HUES48 (cell line): Measurements from ENCODE around the gene EIF2S1.

Experiments
- H3K27ac ChIP-seq: one replicate; pipeline ENCODE4 v1.7.0; 2013; ENCODE audit warnings: low read depth, low read length, inconsistent platforms
- H3K27me3 ChIP-seq: 2 replicates; pipeline ENCODE4 v1.6.1; 2013; ENCODE audit warnings: mild to moderate bottlenecking, low read length; ENCODE audit not compliant: control insufficient read depth, insufficient read depth
- H3K36me3 ChIP-seq: 2 replicates; pipeline ENCODE4 v1.6.1; 2013; ENCODE audit warnings: low read length; ENCODE audit not compliant: control insufficient read depth, insufficient read depth
- H3K4me1 ChIP-seq: 2 replicates; pipeline ENCODE4 v1.6.1; 2013; ENCODE audit warnings: mild to moderate bottlenecking, low read length; ENCODE audit not compliant: control insufficient read depth, insufficient read depth
- H3K4me3 ChIP-seq: 2 replicates; pipeline ENCODE4 v1.5.1; 2013; ENCODE audit warnings: mild to moderate bottlenecking, low read depth, low read length
- H3K9ac ChIP-seq: 2 replicates; pipeline ENCODE4 v1.6.1; 2013; ENCODE audit warnings: mild to moderate bottlenecking, low read depth, low read length, moderate library complexity
- H3K9me3 ChIP-seq: 2 replicates; pipeline ENCODE4 v1.6.1; 2013; ENCODE audit warnings: low read length; ENCODE audit not compliant: control insufficient read depth, insufficient read depth

Gene EIF2S1

GRCh38 chr14:67373347-67373746 is 13.2 kb downstream of the EIF2S1 start:
- Histone ChIP-seq H3K36me3 (peaks cover 96% of the 10 kb centered on the region), H3K9ac (no peak overlapping the region), H3K9me3 (no peaks in the 10 kb centered on the region), H3K27ac (no peak overlapping the region), H3K27me3 (no peaks in the 10 kb centered on the region), H3K4me3 (no peak overlapping the region), H3K4me1 (no peaks in the 10 kb centered on the region)

- no peak overlapping the region for H3K9ac ChIP-seq
- no peak overlapping the region for H3K27ac ChIP-seq
- H3K27me3 ChIP-seq = no peaks in the 10 kb centered on the region
- no peaks in the 10 kb centered on the region for H3K9me3 ChIP-seq
- no peaks in the 10 kb centered on the region for H3K4me1 ChIP-seq
- peaks cover 97% of the 10 kb centered on the region for H3K36me3 ChIP-seq
- no peak overlapping the region for H3K4me3 ChIP-seq
These were observed 17.8 kb downstream of the EIF2S1 start for GRCh38 chr14:67377916-67378315.

- H3K9ac ChIP-seq = no peak overlapping the region
- peaks cover 71% of the 10 kb centered on the region for H3K36me3 ChIP-seq
- no peaks in the 10 kb centered on the region for H3K4me1 ChIP-seq
- H3K4me3 ChIP-seq = no peak overlapping the region
- no peaks in the 10 kb centered on the region for H3K9me3 ChIP-seq
- no peak overlapping the region for H3K27ac ChIP-seq
- H3K27me3 ChIP-seq = no peaks in the 10 kb centered on the region
These were observed 25.0 kb downstream of the EIF2S1 start for GRCh38 chr14:67385120-67385519.

- Histone ChIP-seq H3K27ac (no peak overlapping the region), H3K4me3 (no peak overlapping the region), H3K4me1 (no peaks in the 10 kb centered on the region), H3K36me3 (peaks cover 66% of the 10 kb centered on the region), H3K9ac (no peak overlapping the region), H3K27me3 (no peaks in the 10 kb centered on the region), H3K9me3 (no peaks in the 10 kb centered on the region)
These were observed 25.5 kb downstream of the EIF2S1 start for GRCh38 chr14:67385618-67386017.

- no peak overlapping the region for H3K27ac ChIP-seq
- no peak overlapping the region for H3K9ac ChIP-seq
- H3K36me3 ChIP-seq = peaks cover 50% of the 10 kb centered on the region
- no peaks in the 10 kb centered on the region for H3K27me3 ChIP-seq
- H3K9me3 ChIP-seq = no peaks in the 10 kb centered on the region
- H3K4me1 ChIP-seq = no peaks in the 10 kb centered on the region
- no peak overlapping the region for H3K4me3 ChIP-seq
These were observed 27.1 kb downstream of the EIF2S1 start for GRCh38 chr14:67387195-67387594.

- no peaks in the 10 kb centered on the region for H3K27me3 ChIP-seq
- no peak overlapping the region for H3K4me3 ChIP-seq
- H3K9me3 ChIP-seq = no peaks in the 10 kb centered on the region
- no peak overlapping the region for H3K27ac ChIP-seq
- no peaks in the 10 kb centered on the region for H3K4me1 ChIP-seq
- peaks cover 29% of the 10 kb centered on the region for H3K36me3 ChIP-seq
- no peak overlapping the region for H3K9ac ChIP-seq
These were observed 29.1 kb downstream of the EIF2S1 start for GRCh38 chr14:67389275-67389674.

GRCh38 chr14:67389811-67390534 is 29.8 kb downstream of the EIF2S1 start:
- no peaks in the 10 kb centered on the region for H3K4me1 ChIP-seq
- peaks cover 22% of the 10 kb centered on the region for H3K36me3 ChIP-seq
- H3K27me3 ChIP-seq = no peaks in the 10 kb centered on the region
- H3K4me3 ChIP-seq = no peak overlapping the region
- H3K27ac ChIP-seq = no peak overlapping the region
- H3K9me3 ChIP-seq = no peaks in the 10 kb centered on the region
- H3K9ac ChIP-seq = no peak overlapping the region

- Histone ChIP-seq H3K9me3 (no peaks in the 10 kb centered on the region), H3K4me3 (no peak overlapping the region), H3K27me3 (no peaks in the 10 kb centered on the region), H3K36me3 (peaks cover 9% of the 10 kb centered on the region), H3K27ac (no peak overlapping the region), H3K9ac (no peak overlapping the region), H3K4me1 (no peaks in the 10 kb centered on the region)
These were observed 31.1 kb downstream of the EIF2S1 start for GRCh38 chr14:67391268-67391667.

GRCh38 chr14:67392123-67392522 is 32.0 kb downstream of the EIF2S1 start:
- Histone ChIP-seq H3K9me3 (no peaks in the 10 kb centered on the region), H3K9ac (no peak overlapping the region), H3K4me1 (no peaks in the 10 kb centered on the region), H3K27me3 (no peaks in the 10 kb centered on the region), H3K36me3 (peaks cover under 1% of the 10 kb centered on the region; the same call in 1 of the 2 replicates), H3K27ac (no peak overlapping the region), H3K4me3 (no peak overlapping the region)

- H3K4me3 ChIP-seq = no peak overlapping the region
- H3K9ac ChIP-seq = no peak overlapping the region
- H3K27me3 ChIP-seq = no peaks in the 10 kb centered on the region
- H3K4me1 ChIP-seq = no peaks in the 10 kb centered on the region
- H3K9me3 ChIP-seq = no peaks in the 10 kb centered on the region
- no peak overlapping the region for H3K27ac ChIP-seq
- H3K36me3 ChIP-seq = no peaks in the 10 kb centered on the region
These were observed 32.7 kb downstream of the EIF2S1 start for GRCh38 chr14:67392800-67393199.

- H3K9me3 ChIP-seq = no peaks in the 10 kb centered on the region
- no peak overlapping the region for H3K9ac ChIP-seq
- no peaks in the 10 kb centered on the region for H3K36me3 ChIP-seq
- no peak overlapping the region for H3K4me3 ChIP-seq
- no peak overlapping the region for H3K27ac ChIP-seq
- H3K4me1 ChIP-seq = no peaks in the 10 kb centered on the region
- no peaks in the 10 kb centered on the region for H3K27me3 ChIP-seq
These were observed 33.6 kb downstream of the EIF2S1 start for GRCh38 chr14:67393689-67394088.
